Esophagus (tissue), 2 donors: ENCODE measurements around the gene BPHL. TPM values are rescaled to one million over a fixed set of nuclear protein-coding genes. Genes with fewer than 3 reads are reported as not detected.
A peak's percentile ranks its signal among the peaks of the same experiment; 100 is the strongest.
"Not testable (repeated sequence)": the region's sequence is repeated elsewhere in the genome, so short reads cannot be mapped to it uniquely, and the experiment has no call there.

Experiments used
- H3K27ac ChIP-seq, 2 donors: one replicate each; pipeline ENCODE4 v1.5.1; 2013; ENCODE audit warnings: low read depth in 2 of 2, mild to moderate bottlenecking in 2 of 2, inconsistent platforms in 1 of 2, low read length in 1 of 2, moderate library complexity in 1 of 2
- H3K27me3 ChIP-seq, 2 donors: one replicate each; pipeline ENCODE4 v1.6.1; 2013; ENCODE audit warnings: low read length in 2 of 2, control low read depth in 1 of 2, mild to moderate bottlenecking in 1 of 2; ENCODE audit not compliant: insufficient read depth in 2 of 2, control insufficient read depth in 1 of 2
- H3K36me3 ChIP-seq, 2 donors: one replicate each; pipeline ENCODE4 v1.6.1; 2013; ENCODE audit warnings: low read length in 1 of 2; ENCODE audit not compliant: control insufficient read depth in 2 of 2, insufficient read depth in 2 of 2
- H3K4me1 ChIP-seq, 2 donors: one replicate each; pipeline ENCODE4 v1.6.1; 2013; ENCODE audit warnings: low read length in 1 of 2; ENCODE audit not compliant: control insufficient read depth in 2 of 2, insufficient read depth in 2 of 2
- H3K4me3 ChIP-seq, 2 donors: one replicate each; pipeline ENCODE4 v1.5.1; 2013; ENCODE audit warnings: low read length in 2 of 2, mild to moderate bottlenecking in 2 of 2, low read depth in 1 of 2, moderate library complexity in 1 of 2
- H3K9me3 ChIP-seq, 2 donors: one replicate each; pipeline ENCODE4 v1.6.1; 2013; ENCODE audit warnings: mild to moderate bottlenecking in 2 of 2, low read depth in 1 of 2, low read length in 1 of 2, moderate library complexity in 1 of 2; ENCODE audit not compliant: control insufficient read depth in 2 of 2, insufficient read depth in 1 of 2
- WGBS, 2 donors: extraction: QIAGEN DNeasy Blood & Tissue Kit; methylation state at CpG; one replicate each; pipeline ENCODE4 v1.1.7; 2013; 5-methylcytosine and 5-hydroxymethylcytosine counted together
- polyA plus RNA-seq, 2 donors: library from polyadenylated mRNA; stranded (reverse); fragments of 200-250 nt; gene quantifications; one replicate each; pipeline ENCODE4 v1.2.3, GENCODE V29; 2013
- donor health status: healthy with polysubstance abuse.
- donor health status: Bipolar disorder and iron deficiency.

Gene BPHL
- polyA plus RNA-seq, 2 donors: 12.5 to 13.2 TPM

DNA sequence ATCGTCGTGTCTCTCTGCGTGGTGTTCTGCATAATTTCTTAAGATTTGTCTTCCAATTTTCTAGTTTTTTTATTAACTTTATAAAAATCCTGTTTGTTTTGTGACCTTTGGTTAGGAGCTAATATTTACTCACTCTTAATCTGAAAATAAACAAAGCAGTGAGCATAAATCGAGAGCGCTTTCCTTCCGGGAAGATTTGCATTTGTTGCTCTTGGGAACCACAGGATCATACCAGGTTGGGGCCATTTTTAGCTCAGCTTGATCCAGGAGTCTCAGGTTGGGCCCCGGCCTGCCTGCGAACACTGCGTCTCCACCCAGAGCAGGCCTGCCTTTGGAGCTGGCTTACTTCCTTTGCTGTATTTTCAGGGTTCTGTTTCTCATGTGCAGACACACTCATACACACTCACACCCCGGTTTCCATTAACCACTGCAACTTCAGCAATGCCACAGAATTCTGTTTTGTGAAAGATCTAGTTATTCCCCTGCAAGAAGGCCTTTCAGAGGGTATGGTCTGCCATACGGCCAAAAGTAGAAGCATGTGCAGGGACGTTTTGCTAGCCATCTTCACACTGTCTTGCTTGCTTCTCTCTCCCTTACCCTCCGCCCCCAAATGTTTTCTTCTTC lies 17.3 kb downstream of the BPHL start:
- 71 to 87% methylated on average over 13 of the region's 13 CpGs for WGBS, 2 donors
- Histone ChIP-seq H3K27ac (no peak overlapping the region), H3K9me3 (no peaks in the 10 kb centered on the region), H3K36me3 (peaks cover 7 to 25% of the 10 kb centered on the region in 2 donors), H3K4me1 (no peaks in the 10 kb centered on the region), H3K4me3 (no peak overlapping the region), H3K27me3 (no peaks in the 10 kb centered on the region)

- Histone ChIP-seq H3K27me3 (no peaks in the 10 kb centered on the region), H3K27ac (no peak overlapping the region), H3K4me3 (no peak overlapping the region), H3K36me3 (peaks cover 7 to 26% of the 10 kb centered on the region in 2 donors), H3K9me3 (no peaks in the 10 kb centered on the region), H3K4me1 (no peaks in the 10 kb centered on the region)
- 79 to 90% methylated on average over 8 of the region's 8 CpGs for whole genome bisulfite sequencing, 2 donors
Measured at GRCh38 chr6:3136292-3137011, 17.9 kb downstream of the BPHL start.

DNA sequence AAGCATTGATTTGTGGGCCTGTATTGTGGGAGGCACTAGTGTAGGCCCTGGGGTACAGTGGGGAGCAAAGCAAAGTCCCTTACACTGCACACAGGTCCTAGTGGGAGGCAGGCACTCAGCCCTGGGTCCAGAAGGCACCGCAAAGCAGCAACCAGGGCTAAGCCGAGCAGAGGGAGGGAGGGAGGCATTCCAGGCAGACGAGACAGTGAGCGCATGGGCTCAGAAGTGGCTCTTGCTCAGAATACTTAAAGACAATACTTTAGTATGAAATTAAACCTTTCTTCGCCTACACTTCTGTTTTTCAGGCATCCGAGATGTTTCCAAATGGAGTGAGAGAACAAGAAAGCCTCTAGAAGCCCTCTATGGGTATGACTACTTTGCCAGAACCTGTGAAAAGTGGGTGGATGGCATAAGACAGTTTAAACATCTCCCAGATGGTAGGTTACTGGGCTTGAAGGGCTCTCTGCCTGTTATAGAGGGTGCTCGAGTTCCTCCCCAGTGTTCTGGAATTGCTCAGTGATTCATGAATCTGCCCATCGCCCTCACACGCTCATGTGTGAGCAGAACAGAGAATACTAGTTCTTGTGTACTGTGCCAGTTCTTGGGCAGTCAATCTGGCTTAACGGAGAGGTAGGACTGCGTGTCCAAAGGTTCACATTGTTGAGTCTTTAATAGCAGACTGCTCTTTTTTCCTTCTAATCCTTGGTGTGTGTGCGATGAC lies 18.7 kb downstream of the BPHL start:
- H3K36me3 ChIP-seq: peaks cover 7 to 20% of the 10 kb centered on the region in 2 donors
- H3K27me3 ChIP-seq: no peaks in the 10 kb centered on the region

DNA sequence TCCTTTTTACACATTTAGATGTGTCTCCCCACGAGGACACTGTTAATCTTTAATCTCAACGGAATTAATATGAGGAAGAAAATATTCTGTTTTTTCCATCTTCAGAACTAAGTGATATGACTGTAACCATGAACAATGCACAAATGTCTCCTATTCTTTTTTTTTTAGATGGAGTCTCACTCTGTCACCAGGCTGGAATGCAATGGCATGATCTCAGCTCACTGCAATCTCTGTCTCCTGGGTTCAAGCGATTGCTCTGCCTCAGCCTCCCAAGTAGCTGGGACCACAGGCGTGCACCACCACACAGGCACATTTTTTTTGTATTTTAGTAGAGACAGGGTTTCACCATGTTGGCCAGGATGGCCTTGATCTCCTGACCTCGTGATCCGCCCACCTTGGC lies 19.4 kb downstream of the BPHL start:
- not testable (repeated sequence) for H3K4me3 ChIP-seq, H3K27me3 ChIP-seq, H3K9me3 ChIP-seq, H3K27ac ChIP-seq, H3K4me1 ChIP-seq
- H3K36me3 ChIP-seq: peaks cover 7 to 16% of the 10 kb centered on the region in 2 donors
- WGBS, 2 donors: 84 to 93% methylated on average over 6 of the region's 6 CpGs

More for the DNA sequence above, 18.7 kb downstream of the BPHL start:
- Histone ChIP-seq H3K9me3 (no peaks in the 10 kb centered on the region), H3K4me3 (no peak overlapping the region), H3K4me1 (no peaks in the 10 kb centered on the region), H3K27ac (no peak overlapping the region)
- 85 to 91% methylated on average over 12 of the region's 12 CpGs for WGBS, 2 donors

DNA sequence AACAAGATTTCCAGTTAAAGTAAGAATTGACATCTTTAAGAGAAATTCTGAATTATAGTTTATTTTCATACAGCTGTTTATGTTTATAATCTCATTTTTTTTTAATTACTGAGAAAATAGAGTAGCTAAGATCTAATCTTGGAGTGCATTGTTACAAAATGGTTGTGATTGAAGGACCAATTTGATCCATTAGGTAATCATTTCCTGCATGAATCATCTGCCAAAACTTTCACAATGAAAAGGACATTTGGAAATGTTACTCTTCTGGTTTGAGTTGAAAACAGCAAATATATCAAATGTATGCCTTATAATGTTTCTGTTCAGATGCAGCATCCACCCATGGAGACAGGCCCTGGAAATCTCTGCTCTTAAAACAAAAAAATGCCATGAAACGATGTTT lies 19.8 kb downstream of the BPHL start:
- no peaks in the 10 kb centered on the region for H3K27me3 ChIP-seq
- WGBS, 2 donors: 47 to 55% methylated on average over 1 of the region's 1 CpG
- no peaks in the 10 kb centered on the region for H3K9me3 ChIP-seq
- H3K4me1 ChIP-seq: no peaks in the 10 kb centered on the region
- no peak overlapping the region for H3K27ac ChIP-seq
- H3K4me3 ChIP-seq: no peak overlapping the region
- H3K36me3 ChIP-seq: peaks cover 3 to 12% of the 10 kb centered on the region in 2 donors

- H3K4me1 ChIP-seq: no peaks in the 10 kb centered on the region
- H3K36me3 ChIP-seq: peaks cover 2 to 17% of the 10 kb centered on the region in 2 donors
- H3K4me3 ChIP-seq: no peak overlapping the region
- peak overlapping the region in 1 of 2 donors; percentile 52 for H3K27ac ChIP-seq
- no peaks in the 10 kb centered on the region for H3K27me3 ChIP-seq
- WGBS, 2 donors: 37 to 42% methylated on average over 13 to 14 of the region's 14 CpGs
- H3K9me3 ChIP-seq: no peaks in the 10 kb centered on the region
Measured at GRCh38 chr6:3139090-3139903, 20.8 kb downstream of the BPHL start.

GRCh38 chr6:3140201-3140600 lies 21.7 kb downstream of the BPHL start:
- H3K4me1 ChIP-seq: no peaks in the 10 kb centered on the region
- 90 to 95% methylated on average over 20 of the region's 20 CpGs for WGBS, 2 donors
- no peak overlapping the region for H3K4me3 ChIP-seq
- no peaks in the 10 kb centered on the region for H3K9me3 ChIP-seq
- no peak overlapping the region for H3K27ac ChIP-seq
- H3K27me3 ChIP-seq: no peaks in the 10 kb centered on the region
- peaks cover 2 to 17% of the 10 kb centered on the region in 2 donors for H3K36me3 ChIP-seq

GRCh38 chr6:3142536-3142935 lies 24.0 kb downstream of the BPHL start:
- Histone ChIP-seq H3K9me3 (no peaks in the 10 kb centered on the region), H3K27me3 (no peaks in the 10 kb centered on the region), H3K36me3 (peaks cover 2 to 10% of the 10 kb centered on the region in 2 donors), H3K4me3 (no peak overlapping the region), H3K27ac (no peak overlapping the region), H3K4me1 (no peaks in the 10 kb centered on the region)

DNA sequence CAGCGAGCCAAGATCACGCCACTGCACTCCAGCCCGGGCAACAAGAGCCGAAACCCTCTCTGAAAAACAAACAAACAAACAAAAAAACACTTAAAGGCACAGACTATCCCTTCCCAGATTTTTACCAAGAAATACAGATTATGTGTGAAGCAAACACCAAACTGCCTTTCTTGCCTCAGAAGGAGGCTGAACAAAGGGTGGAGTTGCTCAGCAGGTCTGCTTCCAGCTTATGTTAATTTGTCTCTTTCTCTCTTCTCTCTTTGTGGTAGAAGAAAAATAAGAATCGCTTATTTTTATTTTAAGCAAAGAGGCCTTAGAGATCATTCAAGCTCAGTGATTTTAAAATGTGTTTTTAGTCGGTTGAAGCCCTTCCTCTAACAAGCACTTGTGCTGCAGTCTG lies 24.6 kb downstream of the BPHL start:
- Histone ChIP-seq H3K36me3 (peaks cover 2 to 11% of the 10 kb centered on the region in 2 donors), H3K27ac (no peak overlapping the region), H3K9me3 (no peaks in the 10 kb centered on the region), H3K4me1 (no peaks in the 10 kb centered on the region), H3K27me3 (no peaks in the 10 kb centered on the region), H3K4me3 (no peak overlapping the region)
- 88 to 89% methylated on average over 6 of the region's 6 CpGs for WGBS, 2 donors
